ENCODE measurements around the gene E2F7. TPM values are rescaled to one million over a fixed set of nuclear protein-coding genes. Genes with fewer than 3 reads are reported as not detected.

The E2F7 gene
- polyA plus RNA-seq, 1 donor from 2014 or later = 0.48 TPM

GRCh38 chr12:76980196-76980595 is 85.2 kb downstream of the E2F7 start:
- TF ChIP-seq TAF1 (IDR thresholded peaks at IDR 0.05; ENCODE audit: low read depth) (no peak), EZH2 (IDR thresholded peaks at IDR 0.05; ENCODE audit: borderline replicate concordance, insufficient read depth, low read length, poor library complexity, severe bottlenecking) (no peak), SMC3 (conservative IDR thresholded peaks at IDR 0.05; ENCODE audit: poor library complexity) (no peak), RAD21 (conservative IDR thresholded peaks at IDR 0.05) (no peak), MXI1 (conservative IDR thresholded peaks at IDR 0.05; ENCODE audit: poor library complexity, severe bottlenecking) (no peak), POLR2AphosphoS5 (IDR thresholded peaks at IDR 0.05) (no peak), EP300 (conservative IDR thresholded peaks at IDR 0.05; ENCODE audit: poor library complexity, severe bottlenecking) (no peak)
- TF ChIP-seq, protein P1, sequence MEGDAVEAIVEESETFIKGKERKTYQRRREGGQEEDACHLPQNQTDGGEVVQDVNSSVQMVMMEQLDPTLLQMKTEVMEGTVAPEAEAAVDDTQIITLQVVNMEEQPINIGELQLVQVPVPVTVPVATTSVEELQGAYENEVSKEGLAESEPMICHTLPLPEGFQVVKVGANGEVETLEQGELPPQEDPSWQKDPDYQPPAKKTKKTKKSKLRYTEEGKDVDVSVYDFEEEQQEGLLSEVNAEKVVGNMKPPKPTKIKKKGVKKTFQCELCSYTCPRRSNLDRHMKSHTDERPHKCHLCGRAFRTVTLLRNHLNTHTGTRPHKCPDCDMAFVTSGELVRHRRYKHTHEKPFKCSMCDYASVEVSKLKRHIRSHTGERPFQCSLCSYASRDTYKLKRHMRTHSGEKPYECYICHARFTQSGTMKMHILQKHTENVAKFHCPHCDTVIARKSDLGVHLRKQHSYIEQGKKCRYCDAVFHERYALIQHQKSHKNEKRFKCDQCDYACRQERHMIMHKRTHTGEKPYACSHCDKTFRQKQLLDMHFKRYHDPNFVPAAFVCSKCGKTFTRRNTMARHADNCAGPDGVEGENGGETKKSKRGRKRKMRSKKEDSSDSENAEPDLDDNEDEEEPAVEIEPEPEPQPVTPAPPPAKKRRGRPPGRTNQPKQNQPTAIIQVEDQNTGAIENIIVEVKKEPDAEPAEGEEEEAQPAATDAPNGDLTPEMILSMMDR (IDR thresholded peaks at IDR 0.05; ENCODE audit: poor library complexity, severe bottlenecking) = no peak
- TF ChIP-seq, protein P2, sequence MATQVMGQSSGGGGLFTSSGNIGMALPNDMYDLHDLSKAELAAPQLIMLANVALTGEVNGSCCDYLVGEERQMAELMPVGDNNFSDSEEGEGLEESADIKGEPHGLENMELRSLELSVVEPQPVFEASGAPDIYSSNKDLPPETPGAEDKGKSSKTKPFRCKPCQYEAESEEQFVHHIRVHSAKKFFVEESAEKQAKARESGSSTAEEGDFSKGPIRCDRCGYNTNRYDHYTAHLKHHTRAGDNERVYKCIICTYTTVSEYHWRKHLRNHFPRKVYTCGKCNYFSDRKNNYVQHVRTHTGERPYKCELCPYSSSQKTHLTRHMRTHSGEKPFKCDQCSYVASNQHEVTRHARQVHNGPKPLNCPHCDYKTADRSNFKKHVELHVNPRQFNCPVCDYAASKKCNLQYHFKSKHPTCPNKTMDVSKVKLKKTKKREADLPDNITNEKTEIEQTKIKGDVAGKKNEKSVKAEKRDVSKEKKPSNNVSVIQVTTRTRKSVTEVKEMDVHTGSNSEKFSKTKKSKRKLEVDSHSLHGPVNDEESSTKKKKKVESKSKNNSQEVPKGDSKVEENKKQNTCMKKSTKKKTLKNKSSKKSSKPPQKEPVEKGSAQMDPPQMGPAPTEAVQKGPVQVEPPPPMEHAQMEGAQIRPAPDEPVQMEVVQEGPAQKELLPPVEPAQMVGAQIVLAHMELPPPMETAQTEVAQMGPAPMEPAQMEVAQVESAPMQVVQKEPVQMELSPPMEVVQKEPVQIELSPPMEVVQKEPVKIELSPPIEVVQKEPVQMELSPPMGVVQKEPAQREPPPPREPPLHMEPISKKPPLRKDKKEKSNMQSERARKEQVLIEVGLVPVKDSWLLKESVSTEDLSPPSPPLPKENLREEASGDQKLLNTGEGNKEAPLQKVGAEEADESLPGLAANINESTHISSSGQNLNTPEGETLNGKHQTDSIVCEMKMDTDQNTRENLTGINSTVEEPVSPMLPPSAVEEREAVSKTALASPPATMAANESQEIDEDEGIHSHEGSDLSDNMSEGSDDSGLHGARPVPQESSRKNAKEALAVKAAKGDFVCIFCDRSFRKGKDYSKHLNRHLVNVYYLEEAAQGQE (IDR thresholded peaks at IDR 0.05; ENCODE audit: borderline replicate concordance) = no peak
- H3K9me3 ChIP-seq (ENCODE audit: low read length) = no peaks in the 10 kb centered on the region
- no peak overlapping the region for H3K27ac ChIP-seq (ENCODE audit: low read length)
- no peak overlapping the region for H3K9ac ChIP-seq (ENCODE audit: low read length)
- no peak overlapping the region for H2AFZ ChIP-seq (ENCODE audit: low read depth, low read length)
- no peak overlapping the region for H3K4me2 ChIP-seq (ENCODE audit: low read length)
- no peaks in the 10 kb centered on the region for H3K27me3 ChIP-seq (ENCODE audit: insufficient read depth, low read depth, low read length)
- H3K36me3 ChIP-seq (ENCODE audit: insufficient read depth, low read length) = no peaks in the 10 kb centered on the region
- no peaks in the 10 kb centered on the region for H3F3A ChIP-seq (ENCODE audit: insufficient read depth, low read length, poor library complexity, severe bottlenecking)
- no peaks in the 10 kb centered on the region for H3K9me2 ChIP-seq (ENCODE audit: insufficient read depth, low read length)
- H4K20me1 ChIP-seq (ENCODE audit: insufficient read depth) = peaks cover 6% of the 10 kb centered on the region
- no peaks in the 10 kb centered on the region for H3K79me2 ChIP-seq (replicated peaks; ENCODE audit: insufficient read depth, low read length)
- no peak overlapping the region for H3K4me3 ChIP-seq (ENCODE audit: low read length)

DNA sequence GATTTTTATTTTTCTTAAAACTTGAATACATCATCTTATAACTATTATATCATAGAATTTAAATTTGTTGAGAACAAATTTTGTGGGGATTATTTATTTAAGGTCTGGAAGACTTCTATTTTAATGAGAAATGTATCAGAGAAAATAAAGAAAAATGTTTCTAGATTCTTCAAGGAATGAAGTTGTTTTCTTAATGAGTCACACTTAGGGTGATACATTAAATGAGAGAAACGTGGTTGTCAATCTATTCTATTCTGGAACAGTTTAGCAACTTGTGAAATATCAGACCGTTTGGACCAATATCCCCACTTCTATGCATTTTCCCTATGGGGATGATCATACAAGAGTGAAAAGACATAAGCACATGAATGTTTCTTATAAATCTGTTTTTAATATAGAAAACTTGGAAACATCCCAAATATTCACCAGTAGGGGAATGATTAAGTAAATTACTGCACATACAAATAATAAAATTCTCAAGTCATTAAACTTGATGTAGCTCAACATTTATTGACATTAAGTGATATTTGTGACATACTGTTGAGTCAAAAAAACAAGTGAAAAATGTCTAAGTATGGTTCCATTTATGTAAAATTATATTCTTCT is 88.5 kb downstream of the E2F7 start:
- no peak overlapping the region for H3K27ac ChIP-seq (ENCODE audit: low read length)
- H3K79me2 ChIP-seq (replicated peaks; ENCODE audit: insufficient read depth, low read length) = no peaks in the 10 kb centered on the region
- peaks cover 6% of the 10 kb centered on the region for H4K20me1 ChIP-seq (ENCODE audit: insufficient read depth)
- no peaks in the 10 kb centered on the region for H3K36me3 ChIP-seq (ENCODE audit: insufficient read depth, low read length)
- no peak overlapping the region for H3K9ac ChIP-seq (ENCODE audit: low read length)
- no peaks in the 10 kb centered on the region for H3K9me2 ChIP-seq (ENCODE audit: insufficient read depth, low read length)
- no peak overlapping the region for H3K4me3 ChIP-seq (ENCODE audit: low read length)
- H2AFZ ChIP-seq (ENCODE audit: low read depth, low read length) = no peak overlapping the region
- no peaks in the 10 kb centered on the region for H3K27me3 ChIP-seq (ENCODE audit: insufficient read depth, low read depth, low read length)
- TF ChIP-seq POLR2AphosphoS5 (IDR thresholded peaks at IDR 0.05) (no peak), MXI1 (conservative IDR thresholded peaks at IDR 0.05; ENCODE audit: poor library complexity, severe bottlenecking) (no peak), EZH2 (IDR thresholded peaks at IDR 0.05; ENCODE audit: borderline replicate concordance, insufficient read depth, low read length, poor library complexity, severe bottlenecking) (no peak), TAF1 (IDR thresholded peaks at IDR 0.05; ENCODE audit: low read depth) (no peak), RAD21 (conservative IDR thresholded peaks at IDR 0.05) (no peak), EP300 (conservative IDR thresholded peaks at IDR 0.05; ENCODE audit: poor library complexity, severe bottlenecking) (no peak), SMC3 (conservative IDR thresholded peaks at IDR 0.05; ENCODE audit: poor library complexity) (no peak)
- TF ChIP-seq, protein P2 (IDR thresholded peaks at IDR 0.05; ENCODE audit: borderline replicate concordance) = no peak
- TF ChIP-seq, protein P1 (IDR thresholded peaks at IDR 0.05; ENCODE audit: poor library complexity, severe bottlenecking) = no peak
- H3F3A ChIP-seq (ENCODE audit: insufficient read depth, low read length, poor library complexity, severe bottlenecking) = no peaks in the 10 kb centered on the region
- no peak overlapping the region for H3K4me2 ChIP-seq (ENCODE audit: low read length)
- H3K9me3 ChIP-seq (ENCODE audit: low read length) = no peaks in the 10 kb centered on the region

Data from neural cell (in vitro differentiated cells).